ENCODE measurements around the gene SGMS1. TPM values are rescaled to one million over a fixed set of nuclear protein-coding genes. Genes with fewer than 3 reads are reported as not detected.
"Not testable (repeated sequence)": the region's sequence is repeated elsewhere in the genome, so short reads cannot be mapped to it uniquely, and the experiment has no call there.

Gene SGMS1
- 43.5 and 59.6 TPM in 2 replicates for total RNA-seq

- peak; percentile 47 for DNase-seq (ENCODE audit: low read depth)
Measured at GRCh38 chr10:50623663-50624412, at the start of gene SGMS1. SGMS1 (minus strand) TSS chr10:50623956; CDS start chr10:50344114, 279,842 bp downstream.

GRCh38 chr10:50672152-50672551, 48.4 kb upstream of the SGMS1 start:
- DNase-seq (ENCODE audit: low read depth): not testable (repeated sequence)

GRCh38 chr10:50671645-50672044, 47.9 kb upstream of the SGMS1 start:
- DNase-seq (ENCODE audit: low read depth): not testable (repeated sequence)

GRCh38 chr10:50669957-50670356, 46.2 kb upstream of the SGMS1 start:
- DNase-seq (ENCODE audit: low read depth): not testable (repeated sequence)

GRCh38 chr10:50667353-50667752, 43.6 kb upstream of the SGMS1 start:
- DNase-seq (ENCODE audit: low read depth): not testable (repeated sequence)

GRCh38 chr10:50662420-50662819, 38.7 kb upstream of the SGMS1 start:
- not testable (repeated sequence) for DNase-seq (ENCODE audit: low read depth)

GRCh38 chr10:50661563-50661962, 37.8 kb upstream of the SGMS1 start:
- not testable (repeated sequence) for DNase-seq (ENCODE audit: low read depth)

GRCh38 chr10:50659865-50660730, 36.3 kb upstream of the SGMS1 start:
- not testable (repeated sequence) for DNase-seq (ENCODE audit: low read depth)

GRCh38 chr10:50659016-50659864, 35.5 kb upstream of the SGMS1 start:
- not testable (repeated sequence) for DNase-seq (ENCODE audit: low read depth)

GRCh38 chr10:50658165-50658564, 34.4 kb upstream of the SGMS1 start:
- DNase-seq (ENCODE audit: low read depth): no peak

GRCh38 chr10:50653758-50654157, 30.0 kb upstream of the SGMS1 start:
- DNase-seq (ENCODE audit: low read depth): no peak

- DNase-seq (ENCODE audit: low read depth): no peak
Measured at GRCh38 chr10:50653142-50653541, 29.4 kb upstream of the SGMS1 start.

- no peak for DNase-seq (ENCODE audit: low read depth)
Measured at GRCh38 chr10:50651808-50652207, 28.1 kb upstream of the SGMS1 start.

- DNase-seq (ENCODE audit: low read depth): no peak
Measured at GRCh38 chr10:50650481-50650880, 26.7 kb upstream of the SGMS1 start.

- no peak for DNase-seq (ENCODE audit: low read depth)
Measured at GRCh38 chr10:50648935-50649227, 25.1 kb upstream of the SGMS1 start.

- no peak for DNase-seq (ENCODE audit: low read depth)
Measured at GRCh38 chr10:50648089-50648934, 24.6 kb upstream of the SGMS1 start.

- DNase-seq (ENCODE audit: low read depth): not testable (repeated sequence)
Measured at GRCh38 chr10:50647350-50647749, 23.6 kb upstream of the SGMS1 start.

GRCh38 chr10:50645236-50645635, 21.5 kb upstream of the SGMS1 start:
- DNase-seq (ENCODE audit: low read depth): no peak

- no peak for DNase-seq (ENCODE audit: low read depth)
Measured at GRCh38 chr10:50641626-50642025, 17.9 kb upstream of the SGMS1 start.

- DNase-seq (ENCODE audit: low read depth): no peak
Measured at GRCh38 chr10:50640238-50640637, 16.5 kb upstream of the SGMS1 start.
